ENCODE results near the gene ZNF180. TPM values are rescaled to one million over a fixed set of nuclear protein-coding genes. Genes with fewer than 3 reads are reported as not detected.

ZNF180 gene
- total RNA-seq, 4 donors from 2014 or later, result 6.4 to 59.7 (median 8.4) TPM

DNA sequence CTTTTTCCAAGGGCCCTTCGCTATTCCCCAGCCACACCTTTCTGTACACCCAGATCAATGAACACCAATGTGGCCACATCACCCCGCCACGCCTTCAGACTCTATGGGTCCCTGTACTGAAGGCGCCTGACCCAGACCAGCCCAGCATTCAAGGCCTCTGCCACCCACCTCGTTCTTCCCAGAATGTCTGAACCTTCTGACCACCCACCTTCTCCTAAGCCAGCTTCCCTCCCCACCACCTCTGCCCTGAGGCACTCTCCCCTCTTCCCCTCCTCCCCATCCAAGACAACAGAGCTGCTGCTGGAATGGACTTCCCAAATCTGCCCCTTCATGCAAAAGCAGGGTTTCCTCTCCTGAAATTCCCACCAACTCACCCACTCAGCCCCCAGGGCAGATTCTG is 32.5 kb upstream of the ZNF180 start:
- H3K4me3 ChIP-seq, result no peak overlapping the region
- 82% methylated on average over 5 of the region's 5 CpGs; no CpG with 5 or more reads in 1 of the 2 donors for WGBS, 2 donors (ENCODE audit: low coverage in 1 of 2)

GRCh38 chr19:44530777-44531176 is 30.5 kb upstream of the ZNF180 start:
- H3K4me1 ChIP-seq, result no peaks in the 10 kb centered on the region
- TF ChIP-seq EP300 (IDR thresholded peaks at IDR 0.05; ENCODE audit: low read depth) (no peak), POLR2AphosphoS5 (IDR thresholded peaks at IDR 0.05) (no peak), POLR2A (IDR thresholded peaks at IDR 0.05) (no peak)
- TF ChIP-seq, protein P1, sequence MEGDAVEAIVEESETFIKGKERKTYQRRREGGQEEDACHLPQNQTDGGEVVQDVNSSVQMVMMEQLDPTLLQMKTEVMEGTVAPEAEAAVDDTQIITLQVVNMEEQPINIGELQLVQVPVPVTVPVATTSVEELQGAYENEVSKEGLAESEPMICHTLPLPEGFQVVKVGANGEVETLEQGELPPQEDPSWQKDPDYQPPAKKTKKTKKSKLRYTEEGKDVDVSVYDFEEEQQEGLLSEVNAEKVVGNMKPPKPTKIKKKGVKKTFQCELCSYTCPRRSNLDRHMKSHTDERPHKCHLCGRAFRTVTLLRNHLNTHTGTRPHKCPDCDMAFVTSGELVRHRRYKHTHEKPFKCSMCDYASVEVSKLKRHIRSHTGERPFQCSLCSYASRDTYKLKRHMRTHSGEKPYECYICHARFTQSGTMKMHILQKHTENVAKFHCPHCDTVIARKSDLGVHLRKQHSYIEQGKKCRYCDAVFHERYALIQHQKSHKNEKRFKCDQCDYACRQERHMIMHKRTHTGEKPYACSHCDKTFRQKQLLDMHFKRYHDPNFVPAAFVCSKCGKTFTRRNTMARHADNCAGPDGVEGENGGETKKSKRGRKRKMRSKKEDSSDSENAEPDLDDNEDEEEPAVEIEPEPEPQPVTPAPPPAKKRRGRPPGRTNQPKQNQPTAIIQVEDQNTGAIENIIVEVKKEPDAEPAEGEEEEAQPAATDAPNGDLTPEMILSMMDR (IDR thresholded peaks at IDR 0.05), result no peak
- no peaks in the 10 kb centered on the region for H3K36me3 ChIP-seq
- peaks cover 27% of the 10 kb centered on the region for H3K27me3 ChIP-seq
- 59 to 69% methylated on average over 4 to 6 of the region's 6 CpGs for WGBS, 2 donors (ENCODE audit: low coverage in 1 of 2)
- intact Hi-C loops (cut with DNase I; ENCODE audit: low total_unique reads) (no loop called here), in situ Hi-C loops (cut with MboI; ENCODE audit: low pct_ligation_motif_present in 1 of 4, low pct_unique_long_range_greater_than_20kb in 1 of 4, low sequenced_read_pairs in 3 of 4) (no loop called here)
- H3K9me3 ChIP-seq, result no peaks in the 10 kb centered on the region
- no peak overlapping the region for H3K27ac ChIP-seq
- DNase-seq, result no peak
- no peak overlapping the region for H3K4me3 ChIP-seq

More for the DNA sequence above, 32.5 kb upstream of the ZNF180 start:
- no peak for DNase-seq
- in situ Hi-C loops (cut with MboI; ENCODE audit: low pct_ligation_motif_present in 1 of 4, low pct_unique_long_range_greater_than_20kb in 1 of 4, low sequenced_read_pairs in 3 of 4) (no loop called here), intact Hi-C loops (cut with DNase I; ENCODE audit: low total_unique reads) (no loop called here)
- Histone ChIP-seq H3K4me1 (no peaks in the 10 kb centered on the region), H3K27me3 (peaks cover 27% of the 10 kb centered on the region), H3K27ac (no peak overlapping the region), H3K36me3 (no peaks in the 10 kb centered on the region), H3K9me3 (no peaks in the 10 kb centered on the region)
- TF ChIP-seq POLR2AphosphoS5 (IDR thresholded peaks at IDR 0.05), result no peak
- TF ChIP-seq, protein P1 (IDR thresholded peaks at IDR 0.05), result no peak
- no peak for TF ChIP-seq POLR2A (IDR thresholded peaks at IDR 0.05)
- no peak for TF ChIP-seq EP300 (IDR thresholded peaks at IDR 0.05; ENCODE audit: low read depth)

- WGBS, 2 donors (ENCODE audit: low coverage in 1 of 2), result 63% methylated on average over 9 of the region's 9 CpGs; no CpG with 5 or more reads in 1 of the 2 donors
- in situ Hi-C loops (cut with MboI; ENCODE audit: low pct_ligation_motif_present in 1 of 4, low pct_unique_long_range_greater_than_20kb in 1 of 4, low sequenced_read_pairs in 3 of 4), result no loop called here
Observed at GRCh38 chr19:44529536-44529935, 29.2 kb upstream of the ZNF180 start, which contains the start of gene CEACAM20. CEACAM20 (minus strand) TSS chr19:44529675; CDS start chr19:44529509, 166 bp downstream.

DNA sequence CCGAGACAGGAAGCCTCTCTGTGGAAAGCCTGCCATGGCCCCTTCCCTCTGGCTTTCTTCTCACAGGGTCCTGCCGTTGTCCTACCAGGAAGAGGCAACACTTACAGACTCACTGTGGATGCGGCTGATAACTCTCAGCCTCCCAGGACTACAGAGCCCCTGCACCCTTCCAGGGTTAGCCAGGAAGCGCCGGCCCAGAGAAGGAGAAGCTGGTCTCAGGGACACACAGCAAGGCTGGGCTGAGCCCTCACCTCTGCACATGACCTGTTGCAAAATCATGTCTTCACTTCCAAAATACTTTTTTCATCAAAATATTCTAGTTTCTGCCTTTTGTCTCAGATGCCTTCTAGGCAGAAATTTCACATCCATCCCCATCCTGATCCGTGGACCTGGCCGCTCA is 27.2 kb upstream of the ZNF180 start:
- intact Hi-C loops (cut with DNase I; ENCODE audit: low total_unique reads), result no loop called here
- Histone ChIP-seq H3K27me3 (peaks cover 15% of the 10 kb centered on the region), H3K4me1 (no peaks in the 10 kb centered on the region), H3K4me3 (no peak overlapping the region), H3K36me3 (no peaks in the 10 kb centered on the region), H3K9me3 (no peaks in the 10 kb centered on the region), H3K27ac (no peak overlapping the region)
- 73 to 83% methylated on average over 2 to 7 of the region's 7 CpGs for WGBS, 2 donors (ENCODE audit: low coverage in 1 of 2)
- no peak for DNase-seq
- TF ChIP-seq POLR2AphosphoS5 (IDR thresholded peaks at IDR 0.05), result no peak
- TF ChIP-seq EP300 (IDR thresholded peaks at IDR 0.05; ENCODE audit: low read depth), result no peak
- TF ChIP-seq POLR2A (IDR thresholded peaks at IDR 0.05), result no peak
- TF ChIP-seq, protein P1 (IDR thresholded peaks at IDR 0.05), result no peak
- in situ Hi-C loops (cut with MboI; ENCODE audit: low pct_ligation_motif_present in 1 of 4, low pct_unique_long_range_greater_than_20kb in 1 of 4, low sequenced_read_pairs in 3 of 4), result no loop called here

More at GRCh38 chr19:44529536-44529935, 29.2 kb upstream of the ZNF180 start, which contains the start of gene CEACAM20:
- DNase-seq, result no peak
- Histone ChIP-seq H3K27me3 (peaks cover 22% of the 10 kb centered on the region), H3K36me3 (no peaks in the 10 kb centered on the region), H3K9me3 (no peaks in the 10 kb centered on the region), H3K27ac (no peak within 1 kb of the TSS), H3K4me3 (no peak within 1 kb of the TSS), H3K4me1 (no peaks in the 10 kb centered on the region)
- intact Hi-C loops (cut with DNase I; ENCODE audit: low total_unique reads), result no loop called here
- TF ChIP-seq, protein P1 (IDR thresholded peaks at IDR 0.05), result no peak
- TF ChIP-seq EP300 (IDR thresholded peaks at IDR 0.05; ENCODE audit: low read depth), result no peak
- no peak for TF ChIP-seq POLR2AphosphoS5 (IDR thresholded peaks at IDR 0.05)
- TF ChIP-seq POLR2A (IDR thresholded peaks at IDR 0.05), result no peak

All from transverse colon (tissue), 4 donors.